Measurements from ENCODE around the gene ZNF48. TPM values are rescaled to one million over a fixed set of nuclear protein-coding genes. Genes with fewer than 3 reads are reported as not detected.

The ZNF48 gene
- total RNA-seq, 1 donor from 2014 or later = 6.2 TPM

DNA sequence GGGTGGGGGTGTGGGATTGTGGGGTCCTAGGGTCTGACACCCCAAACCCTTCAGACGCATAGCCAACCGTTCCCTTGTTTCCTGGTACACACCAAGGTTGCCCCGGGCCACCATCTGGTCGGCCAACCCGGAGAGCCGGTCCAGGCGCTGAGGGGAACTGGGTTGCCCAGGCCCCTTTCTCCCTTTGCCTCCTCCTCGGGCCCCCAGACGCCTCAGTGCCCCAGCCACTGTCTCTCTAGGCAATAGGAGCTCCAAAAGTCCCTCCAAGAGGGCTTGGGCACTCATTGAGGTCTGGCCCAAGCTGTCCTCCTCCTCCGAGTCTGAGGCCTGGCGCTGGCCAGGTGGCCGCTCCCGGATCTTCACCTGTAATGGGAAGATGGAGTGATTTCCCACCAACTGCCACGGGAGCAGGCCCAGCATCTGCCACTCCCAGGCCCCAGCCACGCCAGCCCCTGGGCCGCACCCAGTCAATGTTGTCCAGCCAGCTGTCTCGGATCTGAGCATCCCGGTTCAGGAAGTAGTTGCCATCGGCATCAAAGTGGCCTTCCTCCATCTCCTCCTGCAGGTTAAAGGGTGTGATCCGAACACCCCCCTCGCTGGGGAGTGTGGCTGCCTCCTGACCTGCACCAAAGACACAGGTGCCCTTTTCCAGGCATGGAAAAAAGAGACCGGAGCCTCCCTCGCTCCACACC lies 41.6 kb upstream of the ZNF48 start:
- Histone ChIP-seq H3K4me1 (peaks cover 44% of the 10 kb centered on the region), H3K9me3 (no peaks in the 10 kb centered on the region), H3K27ac (no peak overlapping the region), H3K4me3 (peak overlapping the region; percentile 96), H3K36me3 (peaks cover 57% of the 10 kb centered on the region), H3K27me3 (ENCODE audit: low read depth) (no peaks in the 10 kb centered on the region)
- intact Hi-C loops (cut with DNase I) = no loop called here
- no peak for TF ChIP-seq CTCF (IDR thresholded peaks at IDR 0.05)
- ATAC-seq (no peak), DNase-seq (peak; percentile 45)

DNA sequence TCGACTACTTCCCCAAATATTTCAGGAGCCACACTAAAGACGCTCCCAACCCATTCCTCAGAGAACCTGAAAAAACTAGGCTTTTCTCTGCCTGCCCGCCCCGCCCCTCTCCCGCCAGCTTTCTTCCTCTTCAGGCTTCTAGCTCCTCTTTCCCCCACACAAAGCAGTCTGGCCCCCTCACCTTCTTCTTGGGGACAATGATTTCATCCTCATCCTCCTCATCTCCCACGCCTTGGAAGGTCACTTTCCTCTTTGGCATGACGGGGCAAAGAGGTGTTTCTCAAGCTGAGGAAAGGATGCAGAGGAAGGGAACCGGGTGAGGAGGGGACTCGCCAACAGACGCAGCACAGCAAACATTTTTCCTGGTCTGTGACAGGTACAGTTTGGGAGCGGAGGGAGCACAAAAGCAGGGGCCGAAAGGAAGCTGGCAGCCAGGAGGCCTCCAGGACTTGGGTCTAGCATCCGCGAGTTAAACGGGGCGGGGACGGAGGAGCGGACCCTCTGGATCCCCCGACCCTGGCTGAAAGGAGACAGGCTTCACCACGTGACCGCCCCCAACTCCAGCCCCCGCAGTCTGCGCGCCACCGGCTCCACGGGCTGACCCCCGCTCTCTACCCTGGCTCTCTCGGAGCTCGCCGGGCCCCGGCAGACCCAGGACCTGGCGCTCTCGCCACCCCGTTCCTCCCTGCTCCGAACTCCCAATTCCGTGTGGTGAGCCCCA lies 40.6 kb upstream of the ZNF48 start:
- peak overlapping the region; percentile 96 for H3K27ac ChIP-seq
- intact Hi-C loops (cut with DNase I) = no loop called here
- ATAC-seq (peak; percentile 45 to 52), DNase-seq (peak; percentile 63)
- no peaks in the 10 kb centered on the region for H3K27me3 ChIP-seq (ENCODE audit: low read depth)
- H3K36me3 ChIP-seq = peaks cover 67% of the 10 kb centered on the region
- peak overlapping the region; percentile 96 for H3K4me3 ChIP-seq
- no peaks in the 10 kb centered on the region for H3K9me3 ChIP-seq
- H3K4me1 ChIP-seq = peaks cover 44% of the 10 kb centered on the region
- no peak for TF ChIP-seq CTCF (IDR thresholded peaks at IDR 0.05)

DNA sequence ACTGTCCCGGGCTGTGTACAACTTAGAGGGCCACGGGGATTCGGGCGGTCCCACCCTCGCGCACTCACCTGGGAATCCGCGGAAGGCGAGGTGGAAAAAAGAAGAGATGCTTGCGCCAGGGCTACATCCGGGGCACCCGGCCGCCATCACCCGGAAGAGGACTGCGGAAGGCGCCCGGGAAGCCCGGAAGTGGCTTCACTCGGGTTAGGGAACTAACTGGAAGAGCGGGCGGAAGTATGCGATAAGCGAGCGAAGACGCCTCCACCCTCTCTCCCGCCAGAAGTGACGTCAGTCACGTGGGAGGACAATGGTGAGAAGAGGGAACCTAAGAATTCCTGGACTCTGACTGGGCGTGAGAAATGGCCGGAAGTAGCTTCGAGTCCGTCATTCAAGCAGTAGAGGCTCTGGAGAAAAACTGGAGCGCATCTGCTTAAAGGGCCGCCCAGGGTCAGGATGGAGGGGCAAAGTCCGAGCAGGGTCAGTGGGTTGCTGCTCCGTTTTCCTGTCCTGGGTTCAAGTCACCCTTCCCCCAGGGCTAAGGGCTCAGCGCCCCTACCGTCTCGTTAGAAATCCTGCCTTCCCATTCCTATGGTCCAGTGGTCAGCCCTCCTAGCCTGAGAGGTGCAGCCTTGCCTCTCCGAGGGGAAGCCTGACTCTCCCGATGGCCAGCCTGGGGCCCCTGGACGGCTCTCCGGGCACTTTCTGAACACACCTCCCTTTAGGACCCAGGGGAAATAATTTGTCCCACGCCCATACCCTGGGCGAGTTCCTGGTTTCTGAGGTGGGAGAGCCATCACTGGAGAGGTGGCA lies 39.9 kb upstream of the ZNF48 start, which contains the start of gene CD2BP2:
CD2BP2 (minus strand) TSS at position 165 of the 810 bp plus-strand sequence. CDS start 627 bp downstream, outside the sequence.
- Histone ChIP-seq H3K9me3 (no peaks in the 10 kb centered on the region), H3K27me3 (ENCODE audit: low read depth) (no peaks in the 10 kb centered on the region), H3K4me3 (peak within 1 kb of the TSS; percentile 96), H3K36me3 (peaks cover 67% of the 10 kb centered on the region), H3K4me1 (peaks cover 44% of the 10 kb centered on the region), H3K27ac (peak within 1 kb of the TSS; percentile 96)
- DNase-seq (peak; percentile 97), ATAC-seq (peak; percentile 94 to 95)
- intact Hi-C loops (cut with DNase I) = no loop called here
- TF ChIP-seq CTCF (IDR thresholded peaks at IDR 0.05) = no peak

DNA sequence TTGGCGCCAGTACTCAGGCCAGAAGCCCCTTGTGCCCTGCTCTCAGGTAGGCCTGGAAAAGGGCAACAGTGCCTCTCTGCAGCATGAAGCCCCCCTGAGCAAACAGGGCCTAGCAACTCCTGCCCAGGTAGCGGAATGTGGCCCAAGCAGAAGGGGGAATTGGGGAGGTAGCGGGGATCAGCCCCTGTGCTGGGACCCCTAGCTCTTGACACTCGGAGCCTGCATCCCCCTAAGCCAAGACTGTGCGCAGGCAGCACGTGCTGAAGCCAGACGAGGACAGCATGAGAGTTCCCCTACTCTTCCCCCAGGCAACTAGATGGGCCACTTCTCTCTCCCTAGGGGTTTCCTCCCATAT lies 39.3 kb upstream of the ZNF48 start:
- Histone ChIP-seq H3K27me3 (ENCODE audit: low read depth) (no peaks in the 10 kb centered on the region), H3K36me3 (peaks cover 66% of the 10 kb centered on the region), H3K27ac (peak overlapping the region; percentile 96), H3K9me3 (no peaks in the 10 kb centered on the region), H3K4me3 (peak overlapping the region; percentile 96), H3K4me1 (peaks cover 44% of the 10 kb centered on the region)
- no peak for TF ChIP-seq CTCF (IDR thresholded peaks at IDR 0.05)
- intact Hi-C loops (cut with DNase I) = no loop called here
- ATAC-seq = no peak
- DNase-seq = no peak

DNA sequence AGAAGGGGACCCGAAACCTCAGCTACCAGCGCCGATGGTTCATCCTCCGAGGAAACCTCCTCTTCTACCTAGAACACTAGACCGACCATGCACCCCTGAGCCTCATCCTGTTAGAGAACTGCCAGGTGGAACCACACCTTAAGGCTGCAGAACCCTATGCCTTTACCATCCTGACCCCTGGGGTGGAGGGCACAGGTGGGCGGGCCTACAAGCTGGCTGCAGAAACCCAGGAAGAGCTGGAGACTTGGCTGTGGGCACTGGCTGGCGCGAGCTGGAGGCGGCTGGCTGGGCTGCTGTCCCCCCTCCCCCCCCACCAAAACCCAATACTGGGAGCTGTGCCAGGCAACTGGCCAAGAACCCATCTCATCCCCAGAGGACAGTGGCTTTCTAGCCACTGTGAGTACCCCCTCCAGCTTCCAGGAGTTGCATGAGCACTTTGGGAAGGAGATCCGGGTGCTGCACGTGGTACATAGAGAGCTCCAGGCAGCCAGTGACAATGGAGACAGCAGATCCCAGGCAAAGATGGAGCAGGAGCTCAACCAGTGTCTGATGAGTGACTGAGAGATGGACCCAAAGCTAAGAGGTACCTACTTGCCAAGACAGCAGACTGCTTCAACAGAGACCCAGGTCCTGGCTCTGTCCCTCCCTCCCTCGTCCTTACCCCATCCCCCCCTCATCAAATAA lies 38.7 kb upstream of the ZNF48 start:
- peak overlapping the region; percentile 96 for H3K4me3 ChIP-seq
- no peak for TF ChIP-seq CTCF (IDR thresholded peaks at IDR 0.05)
- peak overlapping the region; percentile 96 for H3K27ac ChIP-seq
- DNase-seq (peak; percentile 45), ATAC-seq (no peak)
- no peaks in the 10 kb centered on the region for H3K27me3 ChIP-seq (ENCODE audit: low read depth)
- peaks cover 63% of the 10 kb centered on the region for H3K36me3 ChIP-seq
- H3K9me3 ChIP-seq = no peaks in the 10 kb centered on the region
- intact Hi-C loops (cut with DNase I) = no loop called here
- peaks cover 42% of the 10 kb centered on the region for H3K4me1 ChIP-seq
